Astrocyte of the spinal cord (primary cell): Measurements from ENCODE around the gene AHDC1.

Source experiments
- DNase-seq: peaks from one replicate; pipeline ENCODE4 v3.0.0; 2011; ENCODE audit warnings: low read depth, low spot score
- H3K4me3 ChIP-seq: 2 replicates; pipeline ENCODE4 v1.5.1; 2011; ENCODE audit warnings: low read depth, mild to moderate bottlenecking, low read length, moderate library complexity
- in situ Hi-C: cut with HindIII; loops from 2 replicates; pipeline ENCODE4 v1.10.0; 2017; ENCODE audit warnings: low sequenced_read_pairs
- TF ChIP-seq, protein P1 (sequence below): IDR thresholded peaks from 2 replicates; pipeline ENCODE4 v1.5.1; 2012; ENCODE audit warnings: low read depth, mild to moderate bottlenecking, low read length, inconsistent platforms

Gene AHDC1

DNA sequence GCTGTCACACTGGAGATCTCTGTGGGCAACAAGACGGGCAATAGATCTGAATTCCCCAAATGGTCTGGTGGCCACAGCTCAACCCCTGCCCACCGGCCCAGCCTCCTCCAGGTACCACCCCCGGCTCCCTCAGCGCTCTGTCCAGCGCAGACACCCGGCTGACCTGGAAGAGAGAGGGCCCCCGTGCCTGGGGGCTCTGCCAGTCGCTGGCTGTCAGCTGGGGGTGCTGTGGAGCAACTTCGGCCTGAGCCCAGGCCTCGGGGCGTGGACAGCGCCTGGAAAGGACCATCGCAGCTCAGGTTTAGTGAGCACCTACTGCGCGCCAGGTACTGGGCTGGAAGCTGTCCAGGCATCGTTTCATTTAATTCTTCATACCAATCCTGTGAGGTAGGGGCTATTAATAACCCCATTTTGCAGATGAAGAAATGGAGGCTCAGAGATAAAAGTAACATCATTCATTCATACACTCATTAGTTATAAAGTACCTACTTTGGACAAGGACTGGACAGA lies 51.0 kb downstream of the AHDC1 start:
- no peak for DNase-seq
- TF ChIP-seq, protein P1, sequence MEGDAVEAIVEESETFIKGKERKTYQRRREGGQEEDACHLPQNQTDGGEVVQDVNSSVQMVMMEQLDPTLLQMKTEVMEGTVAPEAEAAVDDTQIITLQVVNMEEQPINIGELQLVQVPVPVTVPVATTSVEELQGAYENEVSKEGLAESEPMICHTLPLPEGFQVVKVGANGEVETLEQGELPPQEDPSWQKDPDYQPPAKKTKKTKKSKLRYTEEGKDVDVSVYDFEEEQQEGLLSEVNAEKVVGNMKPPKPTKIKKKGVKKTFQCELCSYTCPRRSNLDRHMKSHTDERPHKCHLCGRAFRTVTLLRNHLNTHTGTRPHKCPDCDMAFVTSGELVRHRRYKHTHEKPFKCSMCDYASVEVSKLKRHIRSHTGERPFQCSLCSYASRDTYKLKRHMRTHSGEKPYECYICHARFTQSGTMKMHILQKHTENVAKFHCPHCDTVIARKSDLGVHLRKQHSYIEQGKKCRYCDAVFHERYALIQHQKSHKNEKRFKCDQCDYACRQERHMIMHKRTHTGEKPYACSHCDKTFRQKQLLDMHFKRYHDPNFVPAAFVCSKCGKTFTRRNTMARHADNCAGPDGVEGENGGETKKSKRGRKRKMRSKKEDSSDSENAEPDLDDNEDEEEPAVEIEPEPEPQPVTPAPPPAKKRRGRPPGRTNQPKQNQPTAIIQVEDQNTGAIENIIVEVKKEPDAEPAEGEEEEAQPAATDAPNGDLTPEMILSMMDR: no peak
- no peak overlapping the region for H3K4me3 ChIP-seq
- in situ Hi-C loops: no loop called here

DNA sequence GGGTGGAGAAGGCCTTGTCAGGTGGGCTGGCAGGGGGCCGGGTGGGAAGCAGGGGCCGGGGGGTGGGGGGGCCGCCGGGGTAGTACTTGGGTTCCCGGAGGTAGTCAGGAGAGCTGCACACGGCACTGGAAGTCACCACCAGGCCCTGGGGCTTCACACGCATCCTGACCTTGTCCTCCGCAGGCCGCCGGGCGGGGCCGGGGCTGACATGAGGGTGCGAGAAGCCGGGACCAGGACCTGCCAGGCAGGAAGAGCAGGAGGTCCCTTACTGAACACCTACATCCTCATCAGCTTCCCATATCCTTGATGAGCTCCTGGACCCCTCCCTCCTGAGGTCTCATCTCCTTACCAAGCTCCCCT lies 52.0 kb downstream of the AHDC1 start:
- DNase-seq: no peak
- in situ Hi-C loops: no loop called here

DNA sequence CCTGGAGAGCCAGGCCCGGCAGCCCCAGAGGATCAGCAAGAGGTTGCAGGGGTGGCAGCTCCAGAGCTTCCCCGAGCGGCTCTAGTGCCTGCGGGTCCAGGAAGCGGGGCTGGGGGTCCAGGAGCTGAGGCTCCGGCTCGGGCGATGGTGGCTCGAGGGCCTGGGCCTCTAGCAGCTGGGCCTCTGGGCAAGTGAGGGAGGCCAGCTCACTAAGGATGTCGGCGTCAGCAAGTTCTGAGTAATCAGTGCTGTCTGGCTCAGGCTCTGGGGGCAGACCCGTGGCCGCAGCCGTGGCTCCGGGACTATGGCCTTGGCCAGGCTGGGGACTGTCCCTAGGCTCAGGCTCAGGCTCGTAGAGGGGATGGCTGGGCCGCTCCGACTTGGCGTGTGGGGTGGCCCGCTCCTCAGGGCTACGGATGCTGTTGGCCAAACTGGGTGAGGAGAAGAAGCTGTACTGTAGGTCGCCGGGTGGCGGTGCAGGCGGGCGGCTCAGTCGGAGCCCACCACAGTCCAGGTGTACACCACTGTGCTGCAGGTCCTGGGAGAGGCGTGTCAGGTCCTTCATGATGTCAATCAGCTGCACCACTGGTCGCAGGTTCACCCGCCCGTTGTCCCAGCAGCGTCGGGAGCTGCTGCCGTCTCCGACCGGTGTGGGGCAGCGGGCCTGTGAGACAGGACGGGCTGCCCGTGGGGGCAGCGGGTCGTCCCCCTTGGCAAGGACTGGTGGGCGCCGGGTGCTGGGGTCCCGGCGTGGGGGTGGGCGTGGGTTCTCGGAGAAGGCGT lies 52.6 kb downstream of the AHDC1 start:
- in situ Hi-C loops: no loop called here
- TF ChIP-seq, protein P1: no peak
- no peak overlapping the region for H3K4me3 ChIP-seq
- DNase-seq: no peak

More for the DNA sequence above, 52.0 kb downstream of the AHDC1 start:
- H3K4me3 ChIP-seq: no peak overlapping the region
- TF ChIP-seq, protein P1: no peak

DNA sequence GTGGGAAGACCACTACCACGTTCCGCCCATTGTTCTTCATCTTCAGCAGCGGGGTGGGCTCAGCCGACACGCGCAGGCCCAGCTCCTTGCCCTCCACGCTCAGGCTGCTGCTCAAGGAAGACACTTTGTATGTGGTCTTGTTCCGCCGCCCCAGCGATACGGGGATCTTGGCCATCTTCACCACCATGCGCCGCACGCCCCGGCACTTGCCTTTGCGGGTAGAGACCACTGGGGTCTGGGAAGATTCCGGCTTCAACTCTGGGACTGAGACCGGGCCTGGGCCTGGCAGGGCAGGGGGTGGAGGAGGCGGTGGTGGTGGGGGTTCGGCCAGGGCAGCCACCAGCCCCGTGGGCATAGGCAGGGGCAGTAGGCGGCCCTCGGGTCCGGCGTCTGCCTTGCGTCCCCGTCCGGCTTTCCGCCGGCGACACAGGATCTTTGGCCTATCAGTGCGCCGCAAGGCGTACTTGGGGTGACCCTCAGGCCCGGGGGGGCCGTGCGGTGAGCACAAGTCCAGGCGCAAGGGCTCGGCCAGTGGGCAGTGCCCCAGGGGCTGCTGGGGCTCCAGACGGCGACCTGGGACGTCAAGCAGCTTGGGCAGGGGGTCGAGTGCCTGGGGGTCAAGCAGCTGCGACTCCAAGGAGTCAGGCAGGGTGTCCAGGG lies 53.3 kb downstream of the AHDC1 start:
- in situ Hi-C loops: no loop called here
- H3K4me3 ChIP-seq: no peak overlapping the region
- TF ChIP-seq, protein P1: no peak
- DNase-seq: no peak

DNA sequence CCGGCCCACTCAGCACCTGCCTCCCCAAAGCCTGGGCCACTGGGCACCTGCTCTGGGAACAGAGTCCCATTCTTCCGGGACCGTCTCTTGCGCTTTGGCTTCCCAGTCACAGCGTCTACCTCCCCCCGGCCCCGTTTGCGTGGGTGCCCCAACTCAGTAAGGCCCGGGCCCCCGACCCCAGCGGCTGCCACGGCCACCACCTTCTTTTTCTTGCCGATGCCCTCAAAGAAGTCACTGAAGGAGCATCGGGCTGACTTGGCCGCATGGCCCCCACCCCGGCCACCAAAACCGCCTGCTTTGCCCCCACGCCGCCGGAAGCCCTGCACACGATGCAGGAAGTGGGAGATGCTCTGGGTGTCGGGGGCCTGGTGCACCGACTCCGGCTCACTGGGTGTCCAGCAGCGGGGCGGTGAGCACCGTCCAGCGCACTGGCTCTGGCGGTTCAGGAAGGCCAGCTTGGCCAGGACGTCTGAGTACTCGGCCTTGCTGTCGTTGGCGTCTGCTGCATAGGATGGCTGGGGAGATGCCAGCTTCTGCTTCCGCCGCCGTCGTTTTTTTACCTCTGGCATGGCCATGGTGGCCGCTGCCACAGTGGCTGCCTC lies 54.0 kb downstream of the AHDC1 start:
- no peak for DNase-seq
- in situ Hi-C loops: no loop called here
- TF ChIP-seq, protein P1: no peak
- H3K4me3 ChIP-seq: no peak overlapping the region

DNA sequence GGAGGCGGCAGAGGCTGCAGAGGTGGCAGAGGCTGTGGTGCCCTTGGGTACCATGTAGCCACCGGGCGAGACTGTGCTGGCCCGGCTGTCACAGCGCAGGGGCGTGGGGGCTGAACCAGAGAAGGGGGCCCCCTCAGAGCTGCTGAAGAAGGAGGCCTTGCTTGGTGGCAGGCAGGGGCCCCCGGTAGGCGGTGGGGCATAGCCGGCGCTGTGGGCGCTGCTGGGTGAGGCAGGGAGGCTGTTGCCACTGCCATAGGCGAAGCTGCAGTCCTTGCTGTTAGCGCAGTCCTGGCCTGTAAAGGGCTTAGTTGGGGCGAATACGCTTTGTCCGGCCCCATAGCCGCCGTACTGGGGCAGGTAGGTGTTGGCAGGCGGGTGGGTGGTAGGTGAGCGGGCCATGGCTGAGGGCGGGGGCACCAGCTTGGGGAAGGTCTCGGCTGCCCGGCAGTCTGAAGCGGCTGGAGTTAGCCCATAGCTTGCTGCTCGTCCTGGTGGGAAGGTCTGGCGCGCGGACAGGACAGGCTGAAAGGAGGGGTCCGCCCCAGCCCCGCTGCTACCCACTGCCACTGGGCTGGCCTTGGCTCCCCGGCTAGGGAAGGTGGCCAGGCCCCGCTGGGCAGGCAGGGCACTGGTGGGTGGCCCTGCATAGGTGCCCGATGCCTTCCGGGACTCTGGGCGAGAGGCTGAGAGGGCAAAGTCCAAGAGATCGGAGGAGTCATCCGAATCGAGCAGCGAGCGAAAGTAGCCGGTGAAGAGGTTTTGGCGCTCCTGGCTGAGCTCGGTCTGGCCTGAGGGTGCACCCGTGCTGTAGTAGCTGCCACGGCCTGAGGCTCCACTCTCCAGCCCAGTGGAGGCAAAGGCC lies 54.9 kb downstream of the AHDC1 start:
- H3K4me3 ChIP-seq: no peak overlapping the region
- in situ Hi-C loops: no loop called here
- no peak for DNase-seq
- TF ChIP-seq, protein P1: no peak
